GM23338 (cell line): ENCODE data around the gene MROH2A. TPM values are rescaled to one million over a fixed set of nuclear protein-coding genes. Genes with fewer than 3 reads are reported as not detected.

ENCODE experiments used
- ATAC-seq: fragments of 200-7000 bp; cut with Tn5 transposase; 3 replicates; pipeline ENCODE4 v1.9.1; 2020
- DNase-seq: peaks from one replicate; pipeline ENCODE4 v3.0.0-alpha.2; 2015; ENCODE audit warnings: low spot score
- H2AFZ ChIP-seq: fragments of 200-600 bp; sonication (generic); 2 replicates; pipeline ENCODE4 v1.8.0; 2016; ENCODE audit warnings: antibody characterized with exemption, mild to moderate bottlenecking, moderate library complexity
- H3F3A ChIP-seq: fragments of 200-600 bp; sonication (generic); replicated peaks from 2 replicates; pipeline ENCODE4 v1.8.0; 2017; ENCODE audit warnings: antibody characterized with exemption, mixed run types, low read depth
- H3K27ac ChIP-seq: fragments of 200-600 bp; sonication (generic); 2 replicates; pipeline ENCODE4 v1.6.1; 2016; ENCODE audit warnings: low read depth
- H3K27me3 ChIP-seq: fragments of 200-600 bp; sonication (generic); 2 replicates; pipeline ENCODE4 v1.8.0; 2016; ENCODE audit warnings: mild to moderate bottlenecking, mixed run types, moderate library complexity; ENCODE audit not compliant: insufficient read depth
- H3K36me3 ChIP-seq: fragments of 200-600 bp; sonication (generic); 2 replicates; pipeline ENCODE4 v1.8.0; 2016; ENCODE audit warnings: mild to moderate bottlenecking; ENCODE audit not compliant: insufficient read depth
- H3K4me1 ChIP-seq: fragments of 200-600 bp; sonication (generic); 2 replicates; pipeline ENCODE4 v1.8.0; 2016; ENCODE audit warnings: mild to moderate bottlenecking, moderate library complexity; ENCODE audit not compliant: insufficient read depth
- H3K4me2 ChIP-seq: fragments of 200-600 bp; sonication (generic); 2 replicates; pipeline ENCODE4 v1.7.1; 2017; ENCODE audit warnings: mixed run types
- H3K4me3 ChIP-seq: fragments of 200-600 bp; sonication (generic); 2 replicates; pipeline ENCODE4 v1.6.1; 2016; ENCODE audit warnings: mixed run types
- H3K79me2 ChIP-seq: fragments of 200-600 bp; sonication (generic); replicated peaks from 2 replicates; pipeline ENCODE4 v1.8.0; 2017; ENCODE audit warnings: mild to moderate bottlenecking; ENCODE audit not compliant: insufficient read depth
- H3K9me2 ChIP-seq: fragments of 200-600 bp; sonication (generic); 2 replicates; pipeline ENCODE4 v1.8.0; 2017; ENCODE audit not compliant: insufficient read depth
- H4K20me1 ChIP-seq: fragments of 200-600 bp; sonication (generic); replicated peaks from 2 replicates; pipeline ENCODE4 v1.8.0; 2017; ENCODE audit warnings: mild to moderate bottlenecking; ENCODE audit not compliant: insufficient read depth
- H3K27ac Mint-ChIP-seq: 2 replicates; pipeline ENCODE4 v1.8.0; 2020; ENCODE audit warnings: inconsistent platforms, mild to moderate bottlenecking, moderate library complexity, mixed read lengths
- H3K27me3 Mint-ChIP-seq: 3 replicates; pipeline ENCODE4 v1.8.0; 2022; ENCODE audit warnings: low read depth, mild to moderate bottlenecking, moderate library complexity, mixed read lengths, inconsistent platforms; ENCODE audit not compliant: insufficient read depth, poor library complexity
- H3K36me3 Mint-ChIP-seq: 3 replicates; pipeline ENCODE4 v1.8.0; 2021; ENCODE audit warnings: low read depth, mild to moderate bottlenecking, inconsistent platforms, moderate library complexity, mixed read lengths
- H3K4me1 Mint-ChIP-seq: 3 replicates; pipeline ENCODE4 v1.8.0; 2020; ENCODE audit warnings: mild to moderate bottlenecking, inconsistent platforms, mixed read lengths
- H3K4me3 Mint-ChIP-seq: 3 replicates; pipeline ENCODE4 v1.8.0; 2021; ENCODE audit warnings: moderate library complexity, mild to moderate bottlenecking, inconsistent platforms, mixed read lengths
- H3K9me3 Mint-ChIP-seq: 3 replicates; pipeline ENCODE4 v1.8.0; 2020; ENCODE audit warnings: moderate library complexity, mild to moderate bottlenecking, inconsistent platforms, mixed read lengths
- CREB1 ChIP-seq: fragments of 250-450 bp; sonication (Bioruptor Pico); IDR thresholded peaks from 2 replicates; pipeline ENCODE4 v1.5.0; 2020; ENCODE audit warnings: low read depth, mild to moderate bottlenecking, moderate library complexity
- EZH2phosphoT487 ChIP-seq: fragments of 200-600 bp; sonication (generic); IDR thresholded peaks from one replicate; pipeline ENCODE4 v1.8.1; 2018; ENCODE audit warnings: antibody characterized with exemption; ENCODE audit not compliant: unreplicated experiment
- NANOG ChIP-seq: IDR thresholded peaks from 2 replicates; pipeline ENCODE4 v1.6.1; 2016; ENCODE audit warnings: antibody characterized with exemption, borderline replicate concordance
- POLR2AphosphoS5 ChIP-seq: IDR thresholded peaks from 2 replicates; pipeline ENCODE4 v1.6.1; 2016; ENCODE audit warnings: antibody characterized with exemption, low read depth
- REST ChIP-seq: IDR thresholded peaks from one replicate; pipeline ENCODE4 v1.6.1; 2018; ENCODE audit warnings: antibody characterized with exemption; ENCODE audit not compliant: unreplicated experiment
- STAT1 ChIP-seq: IDR thresholded peaks from one replicate; pipeline ENCODE4 v1.6.1; 2016; ENCODE audit warnings: antibody characterized with exemption; ENCODE audit not compliant: unreplicated experiment
- ZNF462 ChIP-seq: fragments of 250-450 bp; sonication (Bioruptor Pico); IDR thresholded peaks from 2 replicates; pipeline ENCODE4 v1.5.0; 2020; ENCODE audit warnings: mild to moderate bottlenecking, moderate library complexity
- polyA plus RNA-seq: library from polyadenylated mRNA; unstranded; fragments of >200 nt; fragmentation: Nextera tagmentation; extraction: Ambion mirVana; gene quantifications from 2 replicates; pipeline ENCODE4 v1.2.1, GENCODE V29; 2016
- total RNA-seq: library from RNA; depleted of rRNA; stranded (reverse); fragments of >200 nt; shearing (Covaris generic); gene quantifications from 2 replicates; pipeline ENCODE4 v1.2.3, GENCODE V29; 2014

The MROH2A gene
- total and polyA plus RNA-seq, 2 experiments from 2014 or later = not detected

- TF ChIP-seq STAT1 (no peak), REST (no peak), POLR2AphosphoS5 (no peak)
Observed at GRCh38 chr2:233761040-233761769, 16.9 kb upstream of the MROH2A start (continued).

GRCh38 chr2:233764264-233764663 is 13.9 kb upstream of the MROH2A start:
- Histone ChIP-seq H3K4me3 (no peak overlapping the region), H3K9me2 (no peaks in the 10 kb centered on the region; the same call in 1 of the 2 replicates), H3F3A (no peaks in the 10 kb centered on the region), H3K79me2 (no peaks in the 10 kb centered on the region), H3K4me1 (no peaks in the 10 kb centered on the region), H4K20me1 (no peaks in the 10 kb centered on the region), H2AFZ (no peak overlapping the region), H3K27ac (no peak overlapping the region), H3K36me3 (no peaks in the 10 kb centered on the region), H3K4me2 (no peak overlapping the region), H3K27me3 (no peaks in the 10 kb centered on the region)
- Mint-ChIP-seq H3K27me3 (no peaks in the 10 kb centered on the region), H3K4me1 (peaks cover 9% of the 10 kb centered on the region), H3K4me3 (no peak overlapping the region), H3K27ac (no peak overlapping the region), H3K36me3 (no peaks in the 10 kb centered on the region; the same call in 2 of the 3 replicates), H3K9me3 (peaks cover 1% of the 10 kb centered on the region; the same call in 2 of the 3 replicates)
- ATAC-seq (no peak), DNase-seq (no peak)
- TF ChIP-seq STAT1 (no peak), EZH2phosphoT487 (no peak), CREB1 (CRISPR knock-in tag) (no peak), POLR2AphosphoS5 (no peak), NANOG (no peak), ZNF462 (CRISPR knock-in tag) (no peak), REST (no peak)
